GM23338 (cell line): ENCODE measurements around the gene NHSL1. TPM values are rescaled to one million over a fixed set of nuclear protein-coding genes. Genes with fewer than 3 reads are reported as not detected.

Experiments used
- ATAC-seq: fragments of 200-7000 bp; cut with Tn5 transposase; 3 replicates; pipeline ENCODE4 v1.9.1; 2020
- DNase-seq: peaks from one replicate; pipeline ENCODE4 v3.0.0-alpha.2; 2015; ENCODE audit warnings: low spot score
- H2AFZ ChIP-seq: fragments of 200-600 bp; sonication (generic); 2 replicates; pipeline ENCODE4 v1.8.0; 2016; ENCODE audit warnings: antibody characterized with exemption, mild to moderate bottlenecking, moderate library complexity
- H3F3A ChIP-seq: fragments of 200-600 bp; sonication (generic); replicated peaks from 2 replicates; pipeline ENCODE4 v1.8.0; 2017; ENCODE audit warnings: antibody characterized with exemption, mixed run types, low read depth
- H3K27ac ChIP-seq: fragments of 200-600 bp; sonication (generic); 2 replicates; pipeline ENCODE4 v1.6.1; 2016; ENCODE audit warnings: low read depth
- H3K27me3 ChIP-seq: fragments of 200-600 bp; sonication (generic); 2 replicates; pipeline ENCODE4 v1.8.0; 2016; ENCODE audit warnings: mild to moderate bottlenecking, mixed run types, moderate library complexity; ENCODE audit not compliant: insufficient read depth
- H3K36me3 ChIP-seq: fragments of 200-600 bp; sonication (generic); 2 replicates; pipeline ENCODE4 v1.8.0; 2016; ENCODE audit warnings: mild to moderate bottlenecking; ENCODE audit not compliant: insufficient read depth
- H3K4me1 ChIP-seq: fragments of 200-600 bp; sonication (generic); 2 replicates; pipeline ENCODE4 v1.8.0; 2016; ENCODE audit warnings: mild to moderate bottlenecking, moderate library complexity; ENCODE audit not compliant: insufficient read depth
- H3K4me2 ChIP-seq: fragments of 200-600 bp; sonication (generic); 2 replicates; pipeline ENCODE4 v1.7.1; 2017; ENCODE audit warnings: mixed run types
- H3K4me3 ChIP-seq: fragments of 200-600 bp; sonication (generic); 2 replicates; pipeline ENCODE4 v1.6.1; 2016; ENCODE audit warnings: mixed run types
- H3K79me2 ChIP-seq: fragments of 200-600 bp; sonication (generic); replicated peaks from 2 replicates; pipeline ENCODE4 v1.8.0; 2017; ENCODE audit warnings: mild to moderate bottlenecking; ENCODE audit not compliant: insufficient read depth
- H3K9me2 ChIP-seq: fragments of 200-600 bp; sonication (generic); 2 replicates; pipeline ENCODE4 v1.8.0; 2017; ENCODE audit not compliant: insufficient read depth
- H4K20me1 ChIP-seq: fragments of 200-600 bp; sonication (generic); replicated peaks from 2 replicates; pipeline ENCODE4 v1.8.0; 2017; ENCODE audit warnings: mild to moderate bottlenecking; ENCODE audit not compliant: insufficient read depth
- H3K27ac Mint-ChIP-seq: 2 replicates; pipeline ENCODE4 v1.8.0; 2020; ENCODE audit warnings: inconsistent platforms, mild to moderate bottlenecking, moderate library complexity, mixed read lengths
- H3K27me3 Mint-ChIP-seq: 3 replicates; pipeline ENCODE4 v1.8.0; 2022; ENCODE audit warnings: low read depth, mild to moderate bottlenecking, moderate library complexity, mixed read lengths, inconsistent platforms; ENCODE audit not compliant: insufficient read depth, poor library complexity
- H3K36me3 Mint-ChIP-seq: 3 replicates; pipeline ENCODE4 v1.8.0; 2021; ENCODE audit warnings: low read depth, mild to moderate bottlenecking, inconsistent platforms, moderate library complexity, mixed read lengths
- H3K4me1 Mint-ChIP-seq: 3 replicates; pipeline ENCODE4 v1.8.0; 2020; ENCODE audit warnings: mild to moderate bottlenecking, inconsistent platforms, mixed read lengths
- H3K4me3 Mint-ChIP-seq: 3 replicates; pipeline ENCODE4 v1.8.0; 2021; ENCODE audit warnings: moderate library complexity, mild to moderate bottlenecking, inconsistent platforms, mixed read lengths
- H3K9me3 Mint-ChIP-seq: 3 replicates; pipeline ENCODE4 v1.8.0; 2020; ENCODE audit warnings: moderate library complexity, mild to moderate bottlenecking, inconsistent platforms, mixed read lengths
- CREB1 ChIP-seq: fragments of 250-450 bp; sonication (Bioruptor Pico); IDR thresholded peaks from 2 replicates; pipeline ENCODE4 v1.5.0; 2020; ENCODE audit warnings: low read depth, mild to moderate bottlenecking, moderate library complexity
- CTCF ChIP-seq, 2 experiments: fragments of 200-600 bp in 1 of 2; sonication (generic) in 1 of 2; conservative IDR thresholded peaks; 2 replicates each; pipeline versions ENCODE4 v1.5.1 to v1.6.1; 2016 to 2017; ENCODE audit warnings: antibody characterized with exemption in 2 of 2, low read depth in 2 of 2, mild to moderate bottlenecking in 2 of 2, moderate library complexity in 1 of 2
- ETS1 ChIP-seq: IDR thresholded peaks from 2 replicates; pipeline ENCODE4 v1.6.1; 2016; ENCODE audit warnings: antibody characterized with exemption
- EZH2 ChIP-seq: fragments of 200-600 bp; sonication (generic); IDR thresholded peaks from one replicate; pipeline ENCODE4 v1.8.0; 2017; ENCODE audit warnings: antibody characterized with exemption, mild to moderate bottlenecking, low read depth; ENCODE audit not compliant: unreplicated experiment
- EZH2phosphoT487 ChIP-seq: fragments of 200-600 bp; sonication (generic); IDR thresholded peaks from one replicate; pipeline ENCODE4 v1.8.1; 2018; ENCODE audit warnings: antibody characterized with exemption; ENCODE audit not compliant: unreplicated experiment
- JUNB ChIP-seq: IDR thresholded peaks from one replicate; pipeline ENCODE4 v1.6.1; 2016; ENCODE audit warnings: antibody characterized with exemption; ENCODE audit not compliant: unreplicated experiment
- NANOG ChIP-seq: IDR thresholded peaks from 2 replicates; pipeline ENCODE4 v1.6.1; 2016; ENCODE audit warnings: antibody characterized with exemption, borderline replicate concordance
- POLR2AphosphoS5 ChIP-seq: IDR thresholded peaks from 2 replicates; pipeline ENCODE4 v1.6.1; 2016; ENCODE audit warnings: antibody characterized with exemption, low read depth
- REST ChIP-seq: IDR thresholded peaks from one replicate; pipeline ENCODE4 v1.6.1; 2018; ENCODE audit warnings: antibody characterized with exemption; ENCODE audit not compliant: unreplicated experiment
- STAT1 ChIP-seq: IDR thresholded peaks from one replicate; pipeline ENCODE4 v1.6.1; 2016; ENCODE audit warnings: antibody characterized with exemption; ENCODE audit not compliant: unreplicated experiment
- ZNF114 ChIP-seq: fragments of 250-450 bp; sonication (Bioruptor Pico); IDR thresholded peaks from 2 replicates; pipeline ENCODE4 v1.5.0; 2020; ENCODE audit warnings: mild to moderate bottlenecking, moderate library complexity
- ZNF331 ChIP-seq: fragments of 250-450 bp; sonication (Bioruptor Pico); IDR thresholded peaks from 2 replicates; pipeline ENCODE4 v1.5.0; 2020; ENCODE audit warnings: low read depth, mild to moderate bottlenecking, moderate library complexity
- polyA plus RNA-seq: library from polyadenylated mRNA; unstranded; fragments of >200 nt; fragmentation: Nextera tagmentation; extraction: Ambion mirVana; gene quantifications from 2 replicates; pipeline ENCODE4 v1.2.1, GENCODE V29; 2016
- total RNA-seq: library from RNA; depleted of rRNA; stranded (reverse); fragments of >200 nt; shearing (Covaris generic); gene quantifications from 2 replicates; pipeline ENCODE4 v1.2.3, GENCODE V29; 2014
- TF ChIP-seq, protein P1 (sequence below): fragments of 250-450 bp; sonication (Bioruptor Pico); IDR thresholded peaks from 2 replicates; pipeline ENCODE4 v1.5.0; 2020; ENCODE audit warnings: mild to moderate bottlenecking, moderate library complexity

The NHSL1 gene
- total and polyA plus RNA-seq, 2 experiments from 2014 or later, result 11.2 to 24.5 TPM

DNA sequence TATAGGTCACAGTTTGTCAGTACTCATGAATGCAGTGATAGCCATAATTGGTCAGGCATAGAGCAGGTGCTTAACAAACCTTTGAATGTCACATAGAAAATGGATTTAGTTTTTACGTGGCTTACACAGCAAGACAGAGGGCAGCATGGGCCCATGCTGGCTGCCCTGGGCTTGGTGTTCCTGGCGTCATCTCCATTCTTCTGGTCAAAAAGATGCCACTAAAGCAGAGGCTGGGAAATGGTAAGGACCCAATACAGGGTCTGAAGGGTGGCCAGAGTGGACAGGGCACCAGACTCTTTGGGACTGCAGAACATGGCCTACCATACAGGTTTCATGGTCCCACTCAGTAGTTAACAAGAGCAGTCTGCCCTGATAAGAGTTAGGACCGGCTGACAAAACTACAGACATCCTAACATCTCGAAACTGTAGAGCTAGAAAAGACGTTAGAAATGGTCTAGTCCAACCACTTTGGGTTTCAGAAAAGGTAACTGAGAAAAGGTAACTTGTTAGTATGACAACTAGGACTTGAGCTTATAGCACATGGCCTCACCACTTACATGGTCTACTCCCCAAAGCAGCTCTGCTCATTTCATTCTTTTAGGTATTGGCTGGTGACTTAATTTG, 72.7 kb downstream of the NHSL1 start:
- H3K4me3 Mint-ChIP-seq, result no peak overlapping the region
- ATAC-seq, result no peak
- H3K4me1 Mint-ChIP-seq, result peaks cover 19% of the 10 kb centered on the region
- no peaks in the 10 kb centered on the region for H3K27me3 ChIP-seq
- no peak overlapping the region for H3K4me3 ChIP-seq
- H3K27ac Mint-ChIP-seq, result no peak overlapping the region
- no peak for DNase-seq
- H3K9me2 ChIP-seq, result no peaks in the 10 kb centered on the region
- no peaks in the 10 kb centered on the region for H3K79me2 ChIP-seq
- no peak overlapping the region for H3K4me2 ChIP-seq
- H4K20me1 ChIP-seq, result no peaks in the 10 kb centered on the region
- 0 out of 2 replicates have a peak, but pooled peaks cover 7% of the 10 kb centered on the region for H3F3A ChIP-seq
- H3K27ac ChIP-seq, result no peak overlapping the region
- H3K27me3 Mint-ChIP-seq, result peaks cover 4% of the 10 kb centered on the region
- no peak overlapping the region for H2AFZ ChIP-seq
- no peaks in the 10 kb centered on the region for H3K9me3 Mint-ChIP-seq
- no peaks in the 10 kb centered on the region for H3K4me1 ChIP-seq
- TF ChIP-seq ZNF331 (CRISPR knock-in tag) (no peak), CREB1 (CRISPR knock-in tag) (no peak), REST (no peak), ETS1 (no peak), NANOG (no peak), CTCF (conservative IDR thresholded peaks at IDR 0.05; ENCODE audit: low read depth in 2 of 2) (no peak; a peak in 1 of 4 replicates), JUNB (no peak), ZNF114 (CRISPR knock-in tag) (no peak), POLR2AphosphoS5 (no peak), EZH2phosphoT487 (no peak), STAT1 (no peak), EZH2 (no peak)
- TF ChIP-seq, protein P1, sequence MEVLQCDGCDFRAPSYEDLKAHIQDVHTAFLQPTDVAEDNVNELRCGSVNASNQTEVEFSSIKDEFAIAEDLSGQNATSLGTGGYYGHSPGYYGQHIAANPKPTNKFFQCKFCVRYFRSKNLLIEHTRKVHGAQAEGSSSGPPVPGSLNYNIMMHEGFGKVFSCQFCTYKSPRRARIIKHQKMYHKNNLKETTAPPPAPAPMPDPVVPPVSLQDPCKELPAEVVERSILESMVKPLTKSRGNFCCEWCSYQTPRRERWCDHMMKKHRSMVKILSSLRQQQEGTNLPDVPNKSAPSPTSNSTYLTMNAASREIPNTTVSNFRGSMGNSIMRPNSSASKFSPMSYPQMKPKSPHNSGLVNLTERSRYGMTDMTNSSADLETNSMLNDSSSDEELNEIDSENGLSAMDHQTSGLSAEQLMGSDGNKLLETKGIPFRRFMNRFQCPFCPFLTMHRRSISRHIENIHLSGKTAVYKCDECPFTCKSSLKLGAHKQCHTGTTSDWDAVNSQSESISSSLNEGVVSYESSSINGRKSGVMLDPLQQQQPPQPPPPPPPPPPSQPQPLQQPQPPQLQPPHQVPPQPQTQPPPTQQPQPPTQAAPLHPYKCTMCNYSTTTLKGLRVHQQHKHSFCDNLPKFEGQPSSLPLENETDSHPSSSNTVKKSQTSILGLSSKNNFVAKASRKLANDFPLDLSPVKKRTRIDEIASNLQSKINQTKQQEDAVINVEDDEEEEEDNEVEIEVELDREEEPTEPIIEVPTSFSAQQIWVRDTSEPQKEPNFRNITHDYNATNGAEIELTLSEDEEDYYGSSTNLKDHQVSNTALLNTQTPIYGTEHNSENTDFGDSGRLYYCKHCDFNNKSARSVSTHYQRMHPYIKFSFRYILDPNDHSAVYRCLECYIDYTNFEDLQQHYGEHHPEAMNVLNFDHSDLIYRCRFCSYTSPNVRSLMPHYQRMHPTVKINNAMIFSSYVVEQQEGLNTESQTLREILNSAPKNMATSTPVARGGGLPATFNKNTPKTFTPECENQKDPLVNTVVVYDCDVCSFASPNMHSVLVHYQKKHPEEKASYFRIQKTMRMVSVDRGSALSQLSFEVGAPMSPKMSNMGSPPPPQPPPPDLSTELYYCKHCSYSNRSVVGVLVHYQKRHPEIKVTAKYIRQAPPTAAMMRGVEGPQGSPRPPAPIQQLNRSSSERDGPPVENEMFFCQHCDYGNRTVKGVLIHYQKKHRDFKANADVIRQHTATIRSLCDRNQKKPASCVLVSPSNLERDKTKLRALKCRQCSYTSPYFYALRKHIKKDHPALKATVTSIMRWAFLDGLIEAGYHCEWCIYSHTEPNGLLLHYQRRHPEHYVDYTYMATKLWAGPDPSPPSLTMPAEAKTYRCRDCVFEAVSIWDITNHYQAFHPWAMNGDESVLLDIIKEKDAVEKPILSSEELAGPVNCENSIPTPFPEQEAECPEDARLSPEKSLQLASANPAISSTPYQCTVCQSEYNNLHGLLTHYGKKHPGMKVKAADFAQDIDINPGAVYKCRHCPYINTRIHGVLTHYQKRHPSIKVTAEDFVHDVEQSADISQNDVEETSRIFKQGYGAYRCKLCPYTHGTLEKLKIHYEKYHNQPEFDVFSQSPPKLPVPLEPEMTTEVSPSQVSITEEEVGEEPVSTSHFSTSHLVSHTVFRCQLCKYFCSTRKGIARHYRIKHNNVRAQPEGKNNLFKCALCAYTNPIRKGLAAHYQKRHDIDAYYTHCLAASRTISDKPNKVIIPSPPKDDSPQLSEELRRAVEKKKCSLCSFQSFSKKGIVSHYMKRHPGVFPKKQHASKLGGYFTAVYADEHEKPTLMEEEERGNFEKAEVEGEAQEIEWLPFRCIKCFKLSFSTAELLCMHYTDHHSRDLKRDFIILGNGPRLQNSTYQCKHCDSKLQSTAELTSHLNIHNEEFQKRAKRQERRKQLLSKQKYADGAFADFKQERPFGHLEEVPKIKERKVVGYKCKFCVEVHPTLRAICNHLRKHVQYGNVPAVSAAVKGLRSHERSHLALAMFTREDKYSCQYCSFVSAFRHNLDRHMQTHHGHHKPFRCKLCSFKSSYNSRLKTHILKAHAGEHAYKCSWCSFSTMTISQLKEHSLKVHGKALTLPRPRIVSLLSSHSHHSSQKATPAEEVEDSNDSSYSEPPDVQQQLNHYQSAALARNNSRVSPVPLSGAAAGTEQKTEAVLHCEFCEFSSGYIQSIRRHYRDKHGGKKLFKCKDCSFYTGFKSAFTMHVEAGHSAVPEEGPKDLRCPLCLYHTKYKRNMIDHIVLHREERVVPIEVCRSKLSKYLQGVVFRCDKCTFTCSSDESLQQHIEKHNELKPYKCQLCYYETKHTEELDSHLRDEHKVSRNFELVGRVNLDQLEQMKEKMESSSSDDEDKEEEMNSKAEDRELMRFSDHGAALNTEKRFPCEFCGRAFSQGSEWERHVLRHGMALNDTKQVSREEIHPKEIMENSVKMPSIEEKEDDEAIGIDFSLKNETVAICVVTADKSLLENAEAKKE (CRISPR knock-in tag), result no peak
- H3K36me3 ChIP-seq, result no peaks in the 10 kb centered on the region
- peaks cover 18% of the 10 kb centered on the region for H3K36me3 Mint-ChIP-seq
